Activated T-cell treated with anti-CD3 and anti-CD28 coated beads for 48 hours (primary cell): Measurements from ENCODE around the gene ATL2.
A peak's percentile ranks its signal among the peaks of the same experiment; 100 is the strongest.
"Not testable (repeated sequence)": the region's sequence is repeated elsewhere in the genome, so short reads cannot be mapped to it uniquely, and the experiment has no call there.

Experiments
- DNase-seq: peaks from one replicate; pipeline ENCODE4 v3.0.0-alpha.2; 2020; ENCODE audit warnings: low read depth

Gene ATL2

GRCh38 chr2:38377050-38377828, at the start of gene ATL2:
TSS of gene ATL2 (minus strand) at chr2:38377273. CDS start at chr2:38377260, 13 bp downstream.
- DNase-seq, result peak; percentile 89

- DNase-seq, result no peak
These were observed 46.7 kb upstream of the ATL2 start for GRCh38 chr2:38423763-38424162.

DNA sequence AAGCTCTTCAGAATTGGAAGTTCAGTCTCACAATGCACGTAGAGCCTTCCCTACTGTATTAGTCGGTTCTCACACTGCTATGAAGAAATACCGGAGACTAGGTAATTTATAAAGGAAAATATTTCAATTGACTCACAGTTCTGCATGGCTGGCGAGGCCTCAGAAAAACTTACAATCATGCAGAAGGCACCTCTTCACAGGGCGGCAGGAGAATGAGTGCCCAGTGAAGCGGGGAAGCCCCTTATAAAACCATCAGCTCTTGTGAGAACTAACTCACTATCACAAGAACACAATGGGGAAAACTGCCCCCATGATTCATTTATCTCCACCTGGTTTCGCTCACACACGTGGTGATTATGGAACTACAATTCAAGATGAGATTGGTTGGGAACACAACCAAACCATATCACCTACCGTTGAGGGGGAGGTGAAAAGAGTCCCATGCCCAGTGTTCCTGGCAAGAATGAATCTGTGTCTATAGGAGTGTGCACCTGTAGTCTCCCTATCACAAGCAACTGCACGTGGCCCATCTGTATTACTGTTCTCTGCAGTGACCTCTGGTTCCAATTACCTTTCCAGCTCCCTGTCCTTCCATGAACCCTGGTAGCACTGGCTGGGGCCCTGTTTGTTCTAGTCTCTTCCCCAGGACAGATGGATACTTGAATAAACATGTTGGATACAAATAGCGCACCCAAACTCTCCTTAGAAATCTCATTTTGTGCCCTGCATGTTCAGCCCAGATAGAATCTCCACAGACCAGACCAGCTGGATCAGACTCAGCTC, 44.4 kb upstream of the ATL2 start:
- DNase-seq, result no peak

GRCh38 chr2:38419499-38419898, 42.4 kb upstream of the ATL2 start:
- DNase-seq, result no peak

GRCh38 chr2:38418735-38419134, 41.7 kb upstream of the ATL2 start:
- DNase-seq, result no peak

DNA sequence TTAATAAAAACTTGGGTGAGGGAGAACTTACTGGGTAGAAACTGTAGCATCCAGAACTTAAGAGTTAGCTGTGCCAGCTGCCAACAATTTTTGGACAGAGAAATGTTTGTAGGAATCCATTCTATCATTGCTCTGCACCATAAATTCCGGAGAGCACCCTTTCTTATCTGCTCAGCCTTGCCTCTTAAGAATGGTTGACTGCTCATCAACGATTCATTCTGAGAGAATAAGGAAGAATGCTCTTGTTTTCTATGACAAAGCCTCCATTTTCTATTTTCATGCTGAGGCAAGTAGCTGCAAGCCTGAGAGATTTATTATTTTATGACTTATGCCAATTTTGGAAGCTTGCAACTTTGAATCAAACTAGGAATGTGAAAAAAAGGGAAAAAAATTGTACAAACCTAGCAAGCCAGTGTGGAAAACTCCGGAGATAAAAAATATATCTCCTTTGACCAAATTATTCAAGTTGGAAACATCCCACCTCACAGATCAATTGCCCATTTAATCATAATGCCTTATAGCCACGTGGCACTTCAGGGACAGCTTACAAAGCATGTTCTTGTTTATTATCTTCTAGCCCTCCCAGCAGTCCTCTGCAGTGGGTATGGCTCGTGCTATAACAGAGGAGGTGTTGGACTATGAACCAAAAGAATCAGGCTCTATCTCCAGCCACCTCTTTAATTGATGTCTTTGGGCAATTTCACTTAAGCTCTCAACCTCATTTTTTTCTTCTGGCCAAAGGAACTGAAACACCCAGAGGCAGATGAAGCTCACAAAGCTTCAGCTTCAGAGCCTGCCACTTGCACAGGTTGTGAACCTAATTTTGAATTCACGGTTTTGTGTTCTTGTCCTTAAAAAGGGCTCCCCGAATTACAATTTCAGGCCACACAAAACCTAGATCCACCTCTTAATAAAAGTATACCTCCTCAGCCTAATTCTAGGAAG, 40.9 kb upstream of the ATL2 start:
- no peak for DNase-seq

DNA sequence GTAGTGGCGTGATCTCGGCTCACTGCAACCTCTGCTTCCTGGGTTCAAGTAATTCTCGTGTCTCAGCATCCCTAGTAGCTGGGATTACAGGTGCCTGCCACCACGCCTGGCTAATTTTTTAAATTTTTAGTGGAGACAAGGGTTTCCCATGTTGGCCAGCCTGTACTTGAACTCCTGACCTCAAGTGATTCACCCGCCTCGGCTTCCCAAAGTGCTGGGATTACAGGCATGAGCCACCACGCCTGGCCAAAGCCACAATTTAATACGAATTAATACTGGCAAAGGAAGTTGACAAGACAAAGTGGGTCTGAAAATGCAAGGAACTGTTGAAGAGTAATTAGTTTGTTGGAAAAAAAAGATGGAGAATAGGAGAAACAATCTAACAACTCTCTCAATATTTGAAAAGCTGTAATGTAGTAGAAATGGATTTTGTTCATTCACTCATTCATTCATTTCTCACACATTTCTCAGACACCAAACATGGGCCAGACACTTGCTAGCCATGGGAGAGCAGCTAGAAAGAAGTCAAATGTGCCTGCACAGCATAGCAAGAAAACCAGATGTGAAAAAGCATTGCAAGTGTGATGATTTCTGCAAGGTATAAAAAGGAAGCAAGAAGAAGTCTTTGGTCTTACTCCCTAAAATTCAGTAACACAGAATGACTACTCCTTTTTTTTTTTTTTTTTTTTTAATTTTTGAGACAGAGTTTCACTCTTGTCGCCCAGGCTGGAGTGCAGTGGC, 39.4 kb upstream of the ATL2 start:
- DNase-seq, result no peak

GRCh38 chr2:38415728-38416291, 38.7 kb upstream of the ATL2 start:
- no peak for DNase-seq

GRCh38 chr2:38415023-38415422, 38.0 kb upstream of the ATL2 start:
- DNase-seq, result no peak

DNA sequence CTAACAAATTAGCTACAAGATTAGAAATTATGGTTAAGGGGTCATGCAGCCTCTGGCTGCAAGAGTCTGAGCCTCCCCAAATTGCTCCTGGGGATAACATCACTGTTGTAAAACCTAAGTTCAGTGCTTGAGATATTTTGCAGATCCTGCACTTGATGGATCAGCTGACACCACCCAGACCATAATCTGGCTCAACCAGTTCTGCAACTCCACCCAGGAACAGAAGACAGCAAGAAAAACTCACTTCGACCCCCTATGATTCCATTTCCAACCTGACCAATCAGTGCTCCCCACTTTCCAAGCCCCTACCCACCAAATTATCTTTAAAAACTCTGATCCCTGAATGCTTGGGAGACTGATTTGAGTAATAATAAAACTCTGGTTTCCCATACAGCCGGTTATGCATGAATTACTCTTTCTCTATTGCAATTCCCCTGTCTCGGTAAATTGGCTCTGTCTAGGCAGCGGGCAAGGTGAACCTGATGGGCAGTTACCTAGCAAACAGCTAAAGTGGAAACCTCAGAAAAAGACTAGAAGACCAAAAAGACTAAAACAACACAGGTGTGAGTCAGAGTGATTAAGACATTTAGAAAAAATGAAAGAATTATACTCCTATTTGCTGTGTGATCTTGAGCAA, 35.3 kb upstream of the ATL2 start:
- not testable (repeated sequence) for DNase-seq

GRCh38 chr2:38409156-38410102, 32.4 kb upstream of the ATL2 start:
- DNase-seq, result no peak

DNA sequence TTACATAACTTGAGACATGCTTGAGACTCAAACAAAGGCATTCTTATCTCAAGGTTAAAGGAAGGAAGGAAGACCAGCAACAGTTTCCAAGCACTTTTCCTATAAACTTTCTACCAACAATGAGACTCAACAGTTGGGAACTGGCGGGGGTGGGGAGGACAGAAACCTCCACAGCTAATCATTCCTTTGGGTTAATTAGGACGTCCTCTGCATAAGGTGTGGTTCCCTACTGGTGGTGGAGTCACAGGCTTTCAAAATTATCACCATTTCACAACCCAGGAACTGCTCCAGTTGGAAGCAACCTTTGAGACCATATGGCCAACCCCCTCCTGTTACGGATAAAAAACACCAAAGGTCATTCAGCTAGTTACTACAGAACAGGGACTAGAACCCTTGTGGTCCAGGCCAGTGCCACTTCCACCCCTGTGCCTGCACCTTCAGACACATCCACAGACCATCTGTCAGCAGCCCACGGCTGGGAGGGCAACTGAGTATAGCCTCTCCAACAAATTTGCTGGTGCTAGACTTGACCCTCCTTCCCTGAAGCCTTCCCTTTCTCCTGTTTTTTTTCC, 30.1 kb upstream of the ATL2 start:
- DNase-seq, result no peak

DNA sequence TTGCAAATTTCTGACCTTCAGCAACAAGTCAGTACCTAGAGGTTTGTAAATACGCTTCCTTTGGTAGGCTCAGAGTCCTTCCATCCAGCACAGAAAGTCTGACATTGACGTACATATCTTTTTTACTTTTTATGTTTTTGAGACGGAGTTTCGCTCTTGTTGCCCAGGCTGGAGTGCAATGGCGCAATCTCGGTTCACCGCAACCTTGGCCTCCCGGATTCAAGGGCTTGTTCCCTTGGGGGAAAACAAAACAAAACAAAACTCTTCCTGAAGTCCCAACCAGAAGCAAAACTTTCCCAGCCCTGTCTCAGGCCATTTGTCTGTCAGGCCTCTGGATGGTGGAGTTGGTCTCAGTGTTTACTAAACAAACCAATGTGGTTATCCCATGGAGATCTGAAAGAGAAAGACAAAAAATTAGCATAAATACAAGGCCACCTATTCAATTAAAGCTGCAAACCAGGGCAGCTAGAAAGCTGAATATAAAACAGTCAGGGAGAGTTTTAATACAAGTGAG, 29.6 kb upstream of the ATL2 start:
- no peak for DNase-seq

- DNase-seq, result no peak
These were observed 29.0 kb upstream of the ATL2 start for GRCh38 chr2:38405917-38406596.

DNA sequence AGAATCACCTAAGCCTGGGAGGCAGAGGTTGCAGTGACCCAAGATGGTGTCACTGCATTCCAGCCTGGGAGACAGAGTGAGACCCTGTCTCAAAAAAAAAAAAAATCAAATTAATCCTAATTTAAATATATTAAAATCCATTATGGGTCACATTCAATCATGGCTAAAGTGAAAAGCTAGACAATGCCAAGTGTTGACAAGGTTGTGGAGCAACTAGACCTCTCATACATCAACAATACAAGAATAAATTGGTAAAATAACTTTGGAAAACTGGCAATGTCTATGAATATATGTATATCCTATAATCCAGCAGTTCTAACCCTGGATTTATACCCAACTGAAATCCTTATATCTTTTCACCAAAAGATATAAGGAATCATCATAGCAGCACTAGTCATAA, 23.4 kb upstream of the ATL2 start:
- DNase-seq, result no peak

- DNase-seq, result no peak
These were observed 21.7 kb upstream of the ATL2 start for GRCh38 chr2:38398739-38399138.

GRCh38 chr2:38394903-38395341, 17.8 kb upstream of the ATL2 start:
- DNase-seq, result no peak

- no peak for DNase-seq
These were observed 17.0 kb upstream of the ATL2 start for GRCh38 chr2:38394041-38394440.
